Measurements from ENCODE around the gene SNX30. TPM values are rescaled to one million over a fixed set of nuclear protein-coding genes. Genes with fewer than 3 reads are reported as not detected.

The SNX30 gene
- total RNA-seq, 1 donor: 22.0 TPM

DNA sequence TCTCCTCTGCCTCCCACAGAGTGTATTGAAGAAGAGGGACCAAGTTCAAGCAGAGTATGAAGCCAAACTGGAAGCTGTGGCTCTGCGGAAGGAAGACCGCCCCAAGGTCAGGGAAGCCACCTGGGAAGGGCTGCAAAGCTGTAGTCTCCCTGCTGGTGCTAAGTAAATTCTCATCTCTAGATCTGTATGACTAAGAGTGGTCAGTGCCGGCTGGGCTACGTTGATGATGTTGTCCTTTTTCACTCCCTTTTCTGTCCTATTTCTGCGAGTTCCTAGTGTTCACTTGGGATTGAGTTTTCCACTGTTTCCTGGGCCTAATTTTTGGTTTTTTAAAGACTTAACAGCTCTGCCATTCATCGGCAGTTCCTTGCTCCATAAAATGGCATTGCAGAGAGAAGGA lies 100.3 kb downstream of the SNX30 start:
- TF ChIP-seq CTCF (IDR thresholded peaks at IDR 0.05; ENCODE audit: insufficient read depth, low read length): no peak
- no peak for DNase-seq (ENCODE audit: low read depth)
- no peak overlapping the region for H3K4me3 ChIP-seq (ENCODE audit: low read depth, low read length)

GRCh38 chr9:112852741-112853504 lies 102.4 kb downstream of the SNX30 start:
- TF ChIP-seq CTCF (IDR thresholded peaks at IDR 0.05; ENCODE audit: insufficient read depth, low read length): no peak
- H3K4me3 ChIP-seq (ENCODE audit: low read depth, low read length): no peak overlapping the region
- no peak for DNase-seq (ENCODE audit: low read depth)

DNA sequence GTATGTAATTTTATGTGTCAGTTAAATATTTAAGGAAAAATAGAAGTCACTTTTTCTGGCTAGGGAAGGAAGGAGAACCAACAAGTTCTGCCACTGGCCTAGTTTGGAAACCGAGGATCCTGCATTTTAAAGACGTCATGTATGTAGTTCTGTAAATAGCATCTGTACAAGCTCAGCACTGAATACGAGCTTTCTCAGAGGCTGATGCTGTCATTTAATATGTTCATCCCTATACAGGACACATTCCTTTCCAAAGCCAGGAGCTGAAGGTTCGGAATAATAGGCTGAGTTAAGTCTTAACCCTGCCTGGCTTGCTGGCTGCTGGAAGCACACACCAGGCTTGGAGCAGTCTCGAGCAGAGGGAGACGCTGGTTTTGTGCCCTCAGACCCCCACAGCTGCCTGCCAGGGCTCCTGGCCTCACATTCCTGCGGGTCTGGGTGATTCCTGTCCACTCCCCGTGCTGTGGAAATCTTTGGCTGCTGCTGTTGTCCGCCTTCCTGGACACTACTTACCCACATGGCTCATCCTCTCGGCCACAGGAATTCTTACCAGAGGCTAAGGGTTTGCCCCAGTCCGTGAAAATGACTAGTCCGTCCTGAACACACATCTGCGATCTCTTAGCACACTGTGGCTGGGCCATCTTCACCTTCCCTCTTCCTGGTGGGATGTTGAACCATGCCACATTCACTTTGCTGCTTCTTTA lies 103.5 kb downstream of the SNX30 start:
- no peak for TF ChIP-seq CTCF (IDR thresholded peaks at IDR 0.05; ENCODE audit: insufficient read depth, low read length)
- no peak for DNase-seq (ENCODE audit: low read depth)
- H3K4me3 ChIP-seq (ENCODE audit: low read depth, low read length): no peak overlapping the region

GRCh38 chr9:112854657-112855056 lies 104.1 kb downstream of the SNX30 start:
- no peak for DNase-seq (ENCODE audit: low read depth)
- no peak for TF ChIP-seq CTCF (IDR thresholded peaks at IDR 0.05; ENCODE audit: insufficient read depth, low read length)
- H3K4me3 ChIP-seq (ENCODE audit: low read depth, low read length): no peak overlapping the region

GRCh38 chr9:112856200-112856599 lies 105.6 kb downstream of the SNX30 start:
- no peak for DNase-seq (ENCODE audit: low read depth)
- H3K4me3 ChIP-seq (ENCODE audit: low read depth, low read length): no peak overlapping the region
- TF ChIP-seq CTCF (IDR thresholded peaks at IDR 0.05; ENCODE audit: insufficient read depth, low read length): no peak

DNA sequence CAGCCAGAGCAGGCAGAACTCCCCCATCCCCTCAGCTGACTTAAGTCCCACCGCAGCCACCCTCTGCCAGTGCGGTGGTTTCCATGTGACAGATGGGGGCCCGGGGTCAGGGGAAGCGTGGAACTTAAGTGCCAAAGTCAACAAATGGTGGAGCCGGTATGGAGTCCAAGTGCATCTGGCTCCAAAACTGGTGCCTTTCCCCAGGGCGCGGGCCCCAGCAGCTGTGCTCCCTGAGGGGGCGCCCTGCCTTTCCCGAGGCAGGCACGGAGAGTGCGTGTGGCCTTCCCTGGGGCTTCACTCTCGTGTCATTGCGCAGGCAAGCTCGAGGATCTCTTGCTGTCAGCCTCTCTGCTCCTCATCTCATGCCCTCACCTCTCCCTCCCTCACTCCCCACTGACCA lies 106.3 kb downstream of the SNX30 start:
- DNase-seq (ENCODE audit: low read depth): no peak
- TF ChIP-seq CTCF (IDR thresholded peaks at IDR 0.05; ENCODE audit: insufficient read depth, low read length): no peak
- H3K4me3 ChIP-seq (ENCODE audit: low read depth, low read length): no peak overlapping the region
